HFFc6 (cell line): Measurements from ENCODE around the gene HCFC2. TPM values are rescaled to one million over a fixed set of nuclear protein-coding genes. Genes with fewer than 3 reads are reported as not detected.

Source experiments
- DNase-seq: peaks from one replicate; pipeline ENCODE4 v3.0.0-alpha.2; 2018
- H3K27ac Mint-ChIP-seq: 2 replicates; pipeline ENCODE4 v1.8.0; 2020; ENCODE audit warnings: mild to moderate bottlenecking, mixed read lengths
- H3K27me3 Mint-ChIP-seq: 2 replicates; pipeline ENCODE4 v1.8.0; 2021; ENCODE audit warnings: mild to moderate bottlenecking, moderate library complexity, mixed read lengths; ENCODE audit not compliant: insufficient read depth
- H3K36me3 Mint-ChIP-seq: 2 replicates; pipeline ENCODE4 v1.8.0; 2021; ENCODE audit warnings: low read depth, mixed read lengths
- H3K4me1 Mint-ChIP-seq: 2 replicates; pipeline ENCODE4 v1.8.0; 2020; ENCODE audit warnings: low read depth, mixed read lengths
- H3K4me3 Mint-ChIP-seq: 2 replicates; pipeline ENCODE4 v1.8.0; 2020; ENCODE audit warnings: mild to moderate bottlenecking, moderate library complexity, mixed read lengths
- H3K9me3 Mint-ChIP-seq: 2 replicates; pipeline ENCODE4 v1.8.0; 2020; ENCODE audit warnings: mild to moderate bottlenecking, mixed read lengths
- CTCF ChIP-seq: fragments of 200-600 bp; sonication (generic); IDR thresholded peaks from 2 replicates; pipeline ENCODE4 v1.5.0; 2021; ENCODE audit warnings: antibody characterized with exemption, mild to moderate bottlenecking
- total RNA-seq, 6 experiments: library from RNA; stranded (reverse); fragmentation: NEBNext Ultra II Directional; extraction: Animal tissue kit (Norgen Biotek cat#: 25700); gene quantifications; 2 replicates in 1 of 6; 3 replicates in 5 of 6; pipeline ENCODE4 v1.2.3, GENCODE V29; 2021

HCFC2 gene
- total RNA-seq, 6 experiments from 2014 or later = 19.6 to 23.8 (median 21.9) TPM

- Mint-ChIP-seq H3K36me3 (no peaks in the 10 kb centered on the region), H3K27me3 (no peaks in the 10 kb centered on the region; the same call in 1 of the 2 replicates), H3K27ac (peak within 1 kb of the TSS; percentile 89), H3K9me3 (no peaks in the 10 kb centered on the region), H3K4me1 (peaks cover 6% of the 10 kb centered on the region), H3K4me3 (peak within 1 kb of the TSS; percentile 90)
- peak; percentile 97 for DNase-seq
- TF ChIP-seq CTCF = no peak
Observed at GRCh38 chr12:104137902-104138796, 73.8 kb downstream of the HCFC2 start, which contains the start of gene NFYB. Gene NFYB, minus strand, starts transcription at chr12:104138210. Its CDS starts 2,757 bp downstream, at chr12:104135453.

- Mint-ChIP-seq H3K36me3 (no peaks in the 10 kb centered on the region), H3K27ac (peak overlapping the region; percentile 41), H3K9me3 (no peaks in the 10 kb centered on the region), H3K4me1 (peaks cover 6% of the 10 kb centered on the region), H3K27me3 (no peaks in the 10 kb centered on the region; the same call in 1 of the 2 replicates), H3K4me3 (peak overlapping the region; percentile 59)
- no peak for TF ChIP-seq CTCF
- DNase-seq = no peak
Observed at GRCh38 chr12:104138797-104139152, 74.4 kb downstream of the HCFC2 start.

- H3K9me3 Mint-ChIP-seq = no peaks in the 10 kb centered on the region
- no peak for DNase-seq
- H3K27ac Mint-ChIP-seq = no peak overlapping the region
- H3K4me1 Mint-ChIP-seq = peaks cover 6% of the 10 kb centered on the region
- TF ChIP-seq CTCF = no peak
- H3K27me3 Mint-ChIP-seq = peaks cover 3% of the 10 kb centered on the region
- no peak overlapping the region for H3K4me3 Mint-ChIP-seq
- H3K36me3 Mint-ChIP-seq = no peaks in the 10 kb centered on the region
Observed at GRCh38 chr12:104142543-104142942, 78.2 kb downstream of the HCFC2 start.

- Mint-ChIP-seq H3K4me3 (no peak overlapping the region), H3K36me3 (no peaks in the 10 kb centered on the region), H3K27me3 (peaks cover 3% of the 10 kb centered on the region), H3K9me3 (no peaks in the 10 kb centered on the region), H3K4me1 (peaks cover 6% of the 10 kb centered on the region), H3K27ac (no peak overlapping the region)
- DNase-seq = no peak
- TF ChIP-seq CTCF = no peak
Observed at GRCh38 chr12:104143002-104143401, 78.7 kb downstream of the HCFC2 start.

- Mint-ChIP-seq H3K4me1 (peaks cover 3% of the 10 kb centered on the region), H3K9me3 (no peaks in the 10 kb centered on the region), H3K27ac (no peak overlapping the region), H3K27me3 (peaks cover 7% of the 10 kb centered on the region), H3K36me3 (no peaks in the 10 kb centered on the region), H3K4me3 (no peak overlapping the region)
- DNase-seq = no peak
- TF ChIP-seq CTCF = no peak
Observed at GRCh38 chr12:104143918-104144317, 79.6 kb downstream of the HCFC2 start.
